WTC11 (cell line): ENCODE data around the gene ABCF2. TPM values are rescaled to one million over a fixed set of nuclear protein-coding genes. Genes with fewer than 3 reads are reported as not detected.

Experiments used
- ATAC-seq: fragments of 200-7000 bp; cut with Tn5 transposase; 2 replicates; pipeline ENCODE4 v1.10.0; 2021; ENCODE audit warnings: mild to moderate bottlenecking, moderate library complexity
- CTCF ChIA-PET: fragments of 300-600 bp; sonication (Branson Sonifier 250); formaldehyde crosslinking; loops from one replicate; lab custom pipeline; 2021; ENCODE audit warnings: antibody characterized with exemption; lab: Charles Lee
- POLR2A ChIA-PET: fragments of 350-600 bp; sonication (Branson Sonifier 250); formaldehyde crosslinking; loops from one replicate; lab custom pipeline; 2021; ENCODE audit warnings: antibody characterized with exemption; lab: Charles Lee
- DNase-seq: peaks from one replicate; pipeline ENCODE4 v3.0.0; 2021; ENCODE audit warnings: low spot score
- H3K27ac Mint-ChIP-seq: 2 replicates; pipeline ENCODE4 v1.8.0; 2021; ENCODE audit warnings: mixed read lengths
- H3K27me3 Mint-ChIP-seq: 2 replicates; pipeline ENCODE4 v1.8.0; 2021; ENCODE audit warnings: low read depth, mild to moderate bottlenecking, moderate library complexity, mixed read lengths
- H3K36me3 Mint-ChIP-seq: 2 replicates; pipeline ENCODE4 v1.8.0; 2021; ENCODE audit warnings: mixed read lengths
- H3K4me1 Mint-ChIP-seq: 2 replicates; pipeline ENCODE4 v1.8.0; 2022; ENCODE audit warnings: mixed read lengths
- H3K4me3 Mint-ChIP-seq: 2 replicates; pipeline ENCODE4 v1.8.0; 2021; ENCODE audit warnings: mild to moderate bottlenecking, moderate library complexity, mixed read lengths
- H3K9me3 Mint-ChIP-seq: 2 replicates; pipeline ENCODE4 v1.8.0; 2021; ENCODE audit warnings: mixed read lengths
- AR ChIP-seq: fragments of 250-450 bp; sonication (Bioruptor Pico); IDR thresholded peaks from 2 replicates; pipeline ENCODE4 v1.9.0; 2021; ENCODE audit warnings: mild to moderate bottlenecking
- ATF1 ChIP-seq: sonication (generic); formaldehyde crosslinking; IDR thresholded peaks from 2 replicates; pipeline ENCODE4 v1.8.1; 2023; ENCODE audit warnings: mild to moderate bottlenecking, moderate library complexity, missing genetic modification reagents
- ATF3 ChIP-seq: sonication (generic); formaldehyde crosslinking; conservative IDR thresholded peaks from 2 replicates; pipeline ENCODE4 v1.8.1; 2022; ENCODE audit warnings: mild to moderate bottlenecking, missing genetic modification reagents
- ERG ChIP-seq: fragments of 250-450 bp; sonication (Bioruptor Pico); IDR thresholded peaks from 2 replicates; pipeline ENCODE4 v1.8.0; 2021; ENCODE audit warnings: mild to moderate bottlenecking
- NR1H2 ChIP-seq: sonication (generic); formaldehyde crosslinking; IDR thresholded peaks from 2 replicates; pipeline ENCODE4 v1.9.0; 2021; ENCODE audit warnings: mild to moderate bottlenecking, moderate library complexity, missing genetic modification reagents
- NR3C1 ChIP-seq: sonication (generic); formaldehyde crosslinking; conservative IDR thresholded peaks from 2 replicates; pipeline ENCODE4 v1.8.1; 2023; ENCODE audit warnings: low read depth, mild to moderate bottlenecking, missing genetic modification reagents
- RELA ChIP-seq: sonication (generic); formaldehyde crosslinking; IDR thresholded peaks from 2 replicates; pipeline ENCODE4 v1.8.1; 2022; ENCODE audit warnings: missing genetic modification reagents, mild to moderate bottlenecking, borderline replicate concordance
- RORB ChIP-seq: fragments of 250-450 bp; sonication (Bioruptor Pico); IDR thresholded peaks from 2 replicates; pipeline ENCODE4 v1.9.0; 2021; ENCODE audit warnings: mild to moderate bottlenecking
- SMAD4 ChIP-seq: sonication (generic); formaldehyde crosslinking; IDR thresholded peaks from 2 replicates; pipeline ENCODE4 v1.8.0; 2022; ENCODE audit warnings: mild to moderate bottlenecking, missing genetic modification reagents
- SOX15 ChIP-seq: fragments of 250-450 bp; sonication (Bioruptor Pico); IDR thresholded peaks from 2 replicates; pipeline ENCODE4 v1.9.0; 2021; ENCODE audit warnings: mild to moderate bottlenecking
- SP1 ChIP-seq: sonication (generic); formaldehyde crosslinking; conservative IDR thresholded peaks from 2 replicates; pipeline ENCODE4 v1.8.1; 2022; ENCODE audit warnings: missing genetic modification reagents
- ZBTB21 ChIP-seq: sonication (generic); formaldehyde crosslinking; IDR thresholded peaks from 2 replicates; pipeline ENCODE4 v1.8.1; 2023; ENCODE audit warnings: mild to moderate bottlenecking, missing genetic modification reagents, borderline replicate concordance
- ZNF219 ChIP-seq: sonication (generic); formaldehyde crosslinking; IDR thresholded peaks from 2 replicates; pipeline ENCODE4 v1.8.0; 2023; ENCODE audit warnings: missing genetic modification reagents, mild to moderate bottlenecking, borderline replicate concordance
- ZNF317 ChIP-seq: sonication (generic); formaldehyde crosslinking; IDR thresholded peaks from 2 replicates; pipeline ENCODE4 v1.8.1; 2023; ENCODE audit warnings: low read depth, mild to moderate bottlenecking, moderate library complexity, missing genetic modification reagents, borderline replicate concordance
- ZNF416 ChIP-seq: fragments of 250-450 bp; sonication (Bioruptor Pico); IDR thresholded peaks from 2 replicates; pipeline ENCODE4 v1.9.0; 2021; ENCODE audit warnings: mild to moderate bottlenecking, inconsistent platforms
- total RNA-seq: library from RNA; stranded (reverse); gene quantifications from 3 replicates; pipeline ENCODE4 v1.2.3, GENCODE V29; 2021
- TF ChIP-seq, protein P1 (sequence below): sonication (generic); formaldehyde crosslinking; IDR thresholded peaks from 2 replicates; pipeline ENCODE4 v1.8.1; 2023; ENCODE audit warnings: mild to moderate bottlenecking, missing genetic modification reagents
- TF ChIP-seq, protein P2 (sequence below): sonication (generic); formaldehyde crosslinking; IDR thresholded peaks from 2 replicates; pipeline ENCODE4 v1.8.0; 2023; ENCODE audit warnings: mild to moderate bottlenecking, missing genetic modification reagents

Gene ABCF2
- total RNA-seq, 1 experiment from 2014 or later, result 43.7 TPM

DNA sequence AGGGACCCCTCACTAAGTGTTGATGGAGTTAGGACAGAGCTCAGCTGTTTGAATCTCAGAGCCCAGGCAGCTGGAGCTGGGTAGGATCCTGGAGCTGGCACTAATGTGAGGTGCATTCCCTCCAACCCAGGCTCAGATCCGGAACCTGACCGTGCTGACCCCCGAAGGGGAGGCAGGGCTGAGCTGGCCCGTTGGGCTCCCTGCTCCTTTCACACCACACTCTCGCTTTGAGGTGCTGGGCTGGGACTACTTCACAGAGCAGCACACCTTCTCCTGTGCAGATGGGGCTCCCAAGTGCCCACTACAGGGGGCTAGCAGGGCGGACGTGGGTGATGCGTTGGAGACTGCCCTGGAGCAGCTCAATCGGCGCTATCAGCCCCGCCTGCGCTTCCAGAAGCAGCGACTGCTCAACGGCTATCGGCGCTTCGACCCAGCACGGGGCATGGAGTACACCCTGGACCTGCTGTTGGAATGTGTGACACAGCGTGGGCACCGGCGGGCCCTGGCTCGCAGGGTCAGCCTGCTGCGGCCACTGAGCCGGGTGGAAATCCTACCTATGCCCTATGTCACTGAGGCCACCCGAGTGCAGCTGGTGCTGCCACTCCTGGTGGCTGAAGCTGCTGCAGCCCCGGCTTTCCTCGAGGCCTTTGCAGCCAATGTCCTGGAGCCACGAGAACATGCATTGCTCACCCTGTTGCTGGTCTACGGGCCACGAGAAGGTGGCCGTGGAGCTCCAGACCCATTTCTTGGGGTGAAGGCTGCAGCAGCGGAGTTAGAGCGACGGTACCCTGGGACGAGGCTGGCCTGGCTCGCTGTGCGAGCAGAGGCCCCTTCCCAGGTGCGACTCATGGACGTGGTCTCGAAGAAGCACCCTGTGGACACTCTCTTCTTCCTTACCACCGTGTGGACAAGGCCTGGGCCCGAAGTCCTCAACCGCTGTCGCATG lies 10.5 kb upstream of the ABCF2 start:
- ATAC-seq, result no peak
- H3K4me1 Mint-ChIP-seq, result peaks cover 13% of the 10 kb centered on the region
- H3K4me3 Mint-ChIP-seq, result no peak overlapping the region
- POLR2A ChIA-PET, result interaction anchor here (0.5 kb wide), 1 partner anchor 80 kb away, joined by 5 read pairs; no protein-coding TSS in a partner anchor
- no peaks in the 10 kb centered on the region for H3K27me3 Mint-ChIP-seq
- peaks cover 9% of the 10 kb centered on the region; the same call in 1 of the 2 replicates for H3K36me3 Mint-ChIP-seq
- TF ChIP-seq AR (CRISPR knock-in tag), result no peak
- TF ChIP-seq, all 79 proteins: peak for 0
- no peaks in the 10 kb centered on the region for H3K9me3 Mint-ChIP-seq
- H3K27ac Mint-ChIP-seq, result no peak overlapping the region
- CTCF ChIA-PET, result interaction anchor here (0.8 to 5.8 kb wide), 5 partner anchors 7 to 229 kb away, joined by 3 to 77 read pairs (median 3); no protein-coding TSS in a partner anchor
- no peak for DNase-seq

DNA sequence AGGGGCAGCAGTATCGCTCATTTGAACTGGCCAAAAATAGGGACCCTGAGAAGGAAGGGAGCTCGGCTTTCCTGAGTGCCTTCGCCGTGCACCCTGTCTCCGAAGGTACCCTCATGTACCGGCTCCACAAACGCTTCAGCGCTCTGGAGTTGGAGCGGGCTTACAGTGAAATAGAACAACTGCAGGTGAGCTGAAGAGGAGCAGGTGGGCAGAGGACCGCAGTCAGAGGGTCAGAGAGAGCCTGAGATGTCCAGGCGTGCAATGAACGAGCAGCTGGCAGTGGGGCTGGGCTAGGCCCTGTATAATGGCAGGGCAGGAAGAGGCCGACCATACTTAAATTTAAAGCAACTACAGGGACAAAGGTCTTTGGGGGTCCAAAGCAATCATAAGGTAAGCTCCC lies 9.4 kb upstream of the ABCF2 start:
- H3K27ac Mint-ChIP-seq, result no peak overlapping the region
- ATAC-seq, result no peak
- POLR2A ChIA-PET, result no interaction called here
- TF ChIP-seq ATF1 (no peak), RORB (CRISPR knock-in tag) (no peak), RELA (CRISPR knock-in tag) (no peak), ZBTB21 (CRISPR knock-in tag) (no peak), ZNF219 (no peak), SMAD4 (CRISPR knock-in tag) (no peak), NR1H2 (no peak)
- no peaks in the 10 kb centered on the region for H3K27me3 Mint-ChIP-seq
- H3K4me3 Mint-ChIP-seq, result no peak overlapping the region
- peaks cover 19% of the 10 kb centered on the region for H3K4me1 Mint-ChIP-seq
- H3K9me3 Mint-ChIP-seq, result no peaks in the 10 kb centered on the region
- DNase-seq, result no peak
- CTCF ChIA-PET, result interaction anchor here (0.8 to 5.8 kb wide), 5 partner anchors 8 to 228 kb away, joined by 3 to 77 read pairs (median 3); partner anchors contain the start of gene ABCF2
- peaks cover 9% of the 10 kb centered on the region; the same call in 1 of the 2 replicates for H3K36me3 Mint-ChIP-seq

DNA sequence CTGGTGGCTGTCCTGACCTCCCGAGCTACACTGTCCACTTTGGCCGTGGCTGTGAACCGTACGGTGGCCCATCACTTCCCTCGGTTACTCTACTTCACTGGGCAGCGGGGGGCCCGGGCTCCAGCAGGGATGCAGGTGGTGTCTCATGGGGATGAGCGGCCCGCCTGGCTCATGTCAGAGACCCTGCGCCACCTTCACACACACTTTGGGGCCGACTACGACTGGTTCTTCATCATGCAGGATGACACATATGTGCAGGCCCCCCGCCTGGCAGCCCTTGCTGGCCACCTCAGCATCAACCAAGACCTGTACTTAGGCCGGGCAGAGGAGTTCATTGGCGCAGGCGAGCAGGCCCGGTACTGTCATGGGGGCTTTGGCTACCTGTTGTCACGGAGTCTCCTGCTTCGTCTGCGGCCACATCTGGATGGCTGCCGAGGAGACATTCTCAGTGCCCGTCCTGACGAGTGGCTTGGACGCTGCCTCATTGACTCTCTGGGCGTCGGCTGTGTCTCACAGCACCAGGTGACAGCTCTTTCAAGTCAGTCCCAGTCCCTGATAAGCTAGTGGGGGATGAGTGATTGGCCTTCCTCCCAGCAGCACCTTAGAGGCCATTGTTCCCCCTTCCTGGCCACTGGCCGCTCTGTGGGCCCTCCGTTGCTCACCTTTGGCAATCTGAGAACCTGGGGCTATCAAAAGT lies 8.2 kb upstream of the ABCF2 start:
- DNase-seq (no peak), ATAC-seq (no peak)
- H3K4me1 Mint-ChIP-seq, result peaks cover 18% of the 10 kb centered on the region
- H3K27me3 Mint-ChIP-seq, result no peaks in the 10 kb centered on the region
- ChIA-PET POLR2A (no interaction called here), CTCF (interaction anchor here (5.8 kb wide), 1 partner anchor 9 kb away, joined by 77 read pairs; no protein-coding TSS in a partner anchor)
- no peaks in the 10 kb centered on the region for H3K9me3 Mint-ChIP-seq
- no peak overlapping the region for H3K27ac Mint-ChIP-seq
- H3K36me3 Mint-ChIP-seq, result peaks cover 9% of the 10 kb centered on the region; the same call in 1 of the 2 replicates
- no peak overlapping the region for H3K4me3 Mint-ChIP-seq
- TF ChIP-seq, protein P1, sequence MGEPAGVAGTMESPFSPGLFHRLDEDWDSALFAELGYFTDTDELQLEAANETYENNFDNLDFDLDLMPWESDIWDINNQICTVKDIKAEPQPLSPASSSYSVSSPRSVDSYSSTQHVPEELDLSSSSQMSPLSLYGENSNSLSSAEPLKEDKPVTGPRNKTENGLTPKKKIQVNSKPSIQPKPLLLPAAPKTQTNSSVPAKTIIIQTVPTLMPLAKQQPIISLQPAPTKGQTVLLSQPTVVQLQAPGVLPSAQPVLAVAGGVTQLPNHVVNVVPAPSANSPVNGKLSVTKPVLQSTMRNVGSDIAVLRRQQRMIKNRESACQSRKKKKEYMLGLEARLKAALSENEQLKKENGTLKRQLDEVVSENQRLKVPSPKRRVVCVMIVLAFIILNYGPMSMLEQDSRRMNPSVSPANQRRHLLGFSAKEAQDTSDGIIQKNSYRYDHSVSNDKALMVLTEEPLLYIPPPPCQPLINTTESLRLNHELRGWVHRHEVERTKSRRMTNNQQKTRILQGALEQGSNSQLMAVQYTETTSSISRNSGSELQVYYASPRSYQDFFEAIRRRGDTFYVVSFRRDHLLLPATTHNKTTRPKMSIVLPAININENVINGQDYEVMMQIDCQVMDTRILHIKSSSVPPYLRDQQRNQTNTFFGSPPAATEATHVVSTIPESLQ, result no peak
- TF ChIP-seq NR3C1 (CRISPR knock-in tag) (no peak), SOX15 (CRISPR knock-in tag) (no peak), ATF3 (CRISPR knock-in tag) (no peak), ERG (CRISPR knock-in tag) (no peak), ZNF317 (CRISPR knock-in tag) (no peak), SP1 (CRISPR knock-in tag) (no peak), ZNF416 (CRISPR knock-in tag) (no peak)
- TF ChIP-seq, protein P2, sequence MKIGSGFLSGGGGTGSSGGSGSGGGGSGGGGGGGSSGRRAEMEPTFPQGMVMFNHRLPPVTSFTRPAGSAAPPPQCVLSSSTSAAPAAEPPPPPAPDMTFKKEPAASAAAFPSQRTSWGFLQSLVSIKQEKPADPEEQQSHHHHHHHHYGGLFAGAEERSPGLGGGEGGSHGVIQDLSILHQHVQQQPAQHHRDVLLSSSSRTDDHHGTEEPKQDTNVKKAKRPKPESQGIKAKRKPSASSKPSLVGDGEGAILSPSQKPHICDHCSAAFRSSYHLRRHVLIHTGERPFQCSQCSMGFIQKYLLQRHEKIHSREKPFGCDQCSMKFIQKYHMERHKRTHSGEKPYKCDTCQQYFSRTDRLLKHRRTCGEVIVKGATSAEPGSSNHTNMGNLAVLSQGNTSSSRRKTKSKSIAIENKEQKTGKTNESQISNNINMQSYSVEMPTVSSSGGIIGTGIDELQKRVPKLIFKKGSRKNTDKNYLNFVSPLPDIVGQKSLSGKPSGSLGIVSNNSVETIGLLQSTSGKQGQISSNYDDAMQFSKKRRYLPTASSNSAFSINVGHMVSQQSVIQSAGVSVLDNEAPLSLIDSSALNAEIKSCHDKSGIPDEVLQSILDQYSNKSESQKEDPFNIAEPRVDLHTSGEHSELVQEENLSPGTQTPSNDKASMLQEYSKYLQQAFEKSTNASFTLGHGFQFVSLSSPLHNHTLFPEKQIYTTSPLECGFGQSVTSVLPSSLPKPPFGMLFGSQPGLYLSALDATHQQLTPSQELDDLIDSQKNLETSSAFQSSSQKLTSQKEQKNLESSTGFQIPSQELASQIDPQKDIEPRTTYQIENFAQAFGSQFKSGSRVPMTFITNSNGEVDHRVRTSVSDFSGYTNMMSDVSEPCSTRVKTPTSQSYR, result no peak
